ENCODE measurements around the gene ANKRD39. TPM values are rescaled to one million over a fixed set of nuclear protein-coding genes. Genes with fewer than 3 reads are reported as not detected.

Gene ANKRD39
- total RNA-seq, 1 donor = 5.1 TPM

DNA sequence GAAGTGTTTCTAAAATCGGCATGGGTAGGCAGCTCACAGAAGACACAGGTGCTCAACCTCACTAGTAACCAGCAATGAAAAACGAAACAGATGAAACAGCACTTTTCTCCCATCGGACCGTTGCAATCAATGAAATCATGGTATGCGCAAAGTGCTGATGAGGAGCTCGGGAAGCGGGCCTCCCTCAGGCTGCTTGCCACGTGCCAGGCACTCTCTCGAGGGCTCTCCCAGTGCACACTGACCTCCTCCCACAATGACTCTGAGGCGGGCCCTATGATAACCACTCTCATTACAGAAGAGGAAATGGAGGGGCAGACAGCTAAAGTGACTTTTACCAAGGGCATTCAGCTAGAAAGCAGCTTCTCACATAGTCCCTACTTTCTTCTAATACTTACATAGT lies 10.2 kb downstream of the ANKRD39 start:
- Histone ChIP-seq H3K36me3 (ENCODE audit: insufficient read depth, low read length) (peaks cover 18% of the 10 kb centered on the region), H3K4me1 (ENCODE audit: insufficient read depth, low read length) (no peaks in the 10 kb centered on the region), H3K79me2 (ENCODE audit: insufficient read depth, low read length) (no peaks in the 10 kb centered on the region)

DNA sequence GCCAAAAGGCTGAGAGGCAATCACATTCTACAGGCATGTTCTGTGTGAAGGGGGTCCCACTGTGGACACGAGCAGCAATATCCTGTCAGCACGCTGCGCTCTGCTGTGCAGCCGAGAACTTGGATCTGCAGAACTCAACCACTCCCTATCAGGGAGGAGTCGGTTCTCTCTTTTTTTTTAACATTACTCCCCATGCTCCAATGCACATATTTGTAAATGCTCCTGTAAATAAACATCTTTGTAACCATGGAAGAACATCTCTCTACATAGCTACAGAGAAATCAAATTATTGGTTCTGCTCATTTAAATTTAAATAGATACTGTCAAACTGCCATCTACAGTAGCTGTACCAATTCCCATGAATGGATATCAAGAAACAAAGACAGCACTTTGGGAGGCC lies 11.0 kb downstream of the ANKRD39 start:
- TF ChIP-seq, protein P1, sequence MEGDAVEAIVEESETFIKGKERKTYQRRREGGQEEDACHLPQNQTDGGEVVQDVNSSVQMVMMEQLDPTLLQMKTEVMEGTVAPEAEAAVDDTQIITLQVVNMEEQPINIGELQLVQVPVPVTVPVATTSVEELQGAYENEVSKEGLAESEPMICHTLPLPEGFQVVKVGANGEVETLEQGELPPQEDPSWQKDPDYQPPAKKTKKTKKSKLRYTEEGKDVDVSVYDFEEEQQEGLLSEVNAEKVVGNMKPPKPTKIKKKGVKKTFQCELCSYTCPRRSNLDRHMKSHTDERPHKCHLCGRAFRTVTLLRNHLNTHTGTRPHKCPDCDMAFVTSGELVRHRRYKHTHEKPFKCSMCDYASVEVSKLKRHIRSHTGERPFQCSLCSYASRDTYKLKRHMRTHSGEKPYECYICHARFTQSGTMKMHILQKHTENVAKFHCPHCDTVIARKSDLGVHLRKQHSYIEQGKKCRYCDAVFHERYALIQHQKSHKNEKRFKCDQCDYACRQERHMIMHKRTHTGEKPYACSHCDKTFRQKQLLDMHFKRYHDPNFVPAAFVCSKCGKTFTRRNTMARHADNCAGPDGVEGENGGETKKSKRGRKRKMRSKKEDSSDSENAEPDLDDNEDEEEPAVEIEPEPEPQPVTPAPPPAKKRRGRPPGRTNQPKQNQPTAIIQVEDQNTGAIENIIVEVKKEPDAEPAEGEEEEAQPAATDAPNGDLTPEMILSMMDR (IDR thresholded peaks at IDR 0.05; ENCODE audit: extremely low read depth, low read depth, low read length) = no peak
- H3K4me3 ChIP-seq (ENCODE audit: insufficient read depth, low read length) = no peak overlapping the region
- H3K36me3 ChIP-seq (ENCODE audit: insufficient read depth, low read length) = peaks cover 16% of the 10 kb centered on the region
- peak; percentile 27 for DNase-seq (ENCODE audit: insufficient read length, low spot score, missing footprints)
- H3K27ac ChIP-seq (ENCODE audit: low read depth, low read length) = no peak overlapping the region
- H3K4me2 ChIP-seq (ENCODE audit: insufficient read depth, low read length) = no peak overlapping the region
- H2AFZ ChIP-seq (ENCODE audit: low read length) = no peak overlapping the region
- H4K20me1 ChIP-seq (ENCODE audit: insufficient read depth, low read length) = no peaks in the 10 kb centered on the region
- H3K27me3 ChIP-seq (ENCODE audit: insufficient read depth, low read length) = no peaks in the 10 kb centered on the region
- H3K4me1 ChIP-seq (ENCODE audit: insufficient read depth, low read length) = no peaks in the 10 kb centered on the region
- no peaks in the 10 kb centered on the region for H3K9me3 ChIP-seq (ENCODE audit: low read depth, low read length)
- no peaks in the 10 kb centered on the region for H3K79me2 ChIP-seq (ENCODE audit: insufficient read depth, low read length)

More for the DNA sequence above, 10.2 kb downstream of the ANKRD39 start:
- DNase-seq (ENCODE audit: insufficient read length, low spot score, missing footprints) = peak; percentile 53
- TF ChIP-seq, protein P1 (IDR thresholded peaks at IDR 0.05; ENCODE audit: extremely low read depth, low read depth, low read length) = no peak
- H3K9me3 ChIP-seq (ENCODE audit: low read depth, low read length) = no peaks in the 10 kb centered on the region
- H3K27me3 ChIP-seq (ENCODE audit: insufficient read depth, low read length) = no peaks in the 10 kb centered on the region
- no peaks in the 10 kb centered on the region for H4K20me1 ChIP-seq (ENCODE audit: insufficient read depth, low read length)
- no peak overlapping the region for H3K4me3 ChIP-seq (ENCODE audit: insufficient read depth, low read length)
- no peak overlapping the region for H3K4me2 ChIP-seq (ENCODE audit: insufficient read depth, low read length)
- H2AFZ ChIP-seq (ENCODE audit: low read length) = no peak overlapping the region
- no peak overlapping the region for H3K27ac ChIP-seq (ENCODE audit: low read depth, low read length)

DNA sequence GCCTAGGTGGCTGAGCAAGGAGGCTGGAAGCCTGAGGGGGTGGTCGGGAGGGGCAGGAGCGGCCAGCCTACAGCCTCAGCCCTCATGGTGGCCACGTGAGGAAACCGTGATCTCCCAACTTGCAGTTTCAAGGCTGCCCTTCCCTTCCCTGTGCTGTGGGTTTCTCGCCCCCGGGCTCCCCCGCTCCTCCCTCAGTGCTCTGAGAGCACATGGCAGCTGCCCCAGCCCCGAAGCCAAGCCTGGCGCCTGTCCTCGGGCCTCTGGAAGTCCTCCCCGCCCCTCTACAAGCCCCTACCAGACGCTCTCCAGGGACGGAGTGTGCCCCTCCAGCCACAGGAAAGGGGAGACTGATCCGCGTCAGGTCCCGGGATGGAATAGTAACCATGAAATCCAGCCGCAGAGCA lies 13.4 kb downstream of the ANKRD39 start:
- H3K27ac ChIP-seq (ENCODE audit: low read depth, low read length) = no peak overlapping the region
- no peaks in the 10 kb centered on the region for H3K4me1 ChIP-seq (ENCODE audit: insufficient read depth, low read length)
- peak; percentile 42 for DNase-seq (ENCODE audit: insufficient read length, low spot score, missing footprints)
- H2AFZ ChIP-seq (ENCODE audit: low read length) = no peak overlapping the region
- H3K4me2 ChIP-seq (ENCODE audit: insufficient read depth, low read length) = no peak overlapping the region
- no peaks in the 10 kb centered on the region for H4K20me1 ChIP-seq (ENCODE audit: insufficient read depth, low read length)
- no peak overlapping the region for H3K4me3 ChIP-seq (ENCODE audit: insufficient read depth, low read length)
- H3K9me3 ChIP-seq (ENCODE audit: low read depth, low read length) = no peaks in the 10 kb centered on the region
- peaks cover 3% of the 10 kb centered on the region for H3K36me3 ChIP-seq (ENCODE audit: insufficient read depth, low read length)
- H3K79me2 ChIP-seq (ENCODE audit: insufficient read depth, low read length) = no peaks in the 10 kb centered on the region
- TF ChIP-seq, protein P1 (IDR thresholded peaks at IDR 0.05; ENCODE audit: extremely low read depth, low read depth, low read length) = no peak
- no peaks in the 10 kb centered on the region for H3K27me3 ChIP-seq (ENCODE audit: insufficient read depth, low read length)

DNA sequence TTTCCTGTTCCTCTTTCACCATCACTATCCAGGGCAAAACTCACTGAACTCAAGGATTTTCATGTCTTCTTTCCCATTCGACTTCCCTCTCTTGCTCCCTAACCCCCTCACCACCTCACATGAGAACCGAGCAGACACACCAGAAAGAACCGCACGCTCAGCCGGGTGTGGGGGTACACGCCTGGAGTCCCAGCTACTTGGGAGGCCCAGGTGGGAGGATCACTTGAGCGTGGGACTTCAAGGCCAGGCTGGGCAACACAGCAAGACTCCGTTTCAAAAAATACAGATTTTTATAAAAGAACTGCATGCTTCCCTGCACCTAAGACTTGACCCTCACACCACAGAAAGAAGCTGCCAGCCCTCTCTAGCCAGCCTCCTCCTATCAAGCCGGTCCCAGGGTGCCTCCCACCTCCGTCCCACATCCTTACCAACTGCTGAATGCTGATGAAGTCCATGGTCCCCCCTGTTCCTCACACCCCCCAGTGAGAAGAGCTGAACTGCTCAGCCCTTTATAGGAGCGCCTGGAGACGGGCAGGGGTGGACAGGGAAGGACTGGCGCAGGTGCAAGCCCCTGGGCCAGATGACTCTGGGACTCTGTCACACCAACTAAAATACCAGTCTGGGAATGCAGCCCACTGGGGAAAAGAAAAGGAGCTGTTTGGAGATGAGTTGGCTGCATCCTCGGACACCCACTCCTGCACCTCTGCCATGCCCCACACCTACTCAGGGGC lies 14.1 kb downstream of the ANKRD39 start, which contains the start of gene ANKRD23:
ANKRD23 (minus strand) TSS at position 484 of the 731 bp plus-strand sequence; CDS start at position 455, 29 bp downstream.
- TF ChIP-seq, protein P1 (IDR thresholded peaks at IDR 0.05; ENCODE audit: extremely low read depth, low read depth, low read length) = no peak
- peak; percentile 49 for DNase-seq (ENCODE audit: insufficient read length, low spot score, missing footprints)
- no peak within 1 kb of the TSS for H3K4me2 ChIP-seq (ENCODE audit: insufficient read depth, low read length)
- H4K20me1 ChIP-seq (ENCODE audit: insufficient read depth, low read length) = no peaks in the 10 kb centered on the region
- H3K79me2 ChIP-seq (ENCODE audit: insufficient read depth, low read length) = no peaks in the 10 kb centered on the region
- H3K27ac ChIP-seq (ENCODE audit: low read depth, low read length) = no peak within 1 kb of the TSS
- H2AFZ ChIP-seq (ENCODE audit: low read length) = no peak within 1 kb of the TSS
- no peaks in the 10 kb centered on the region for H3K4me1 ChIP-seq (ENCODE audit: insufficient read depth, low read length)
- H3K36me3 ChIP-seq (ENCODE audit: insufficient read depth, low read length) = peaks cover 3% of the 10 kb centered on the region
- no peaks in the 10 kb centered on the region for H3K27me3 ChIP-seq (ENCODE audit: insufficient read depth, low read length)
- H3K9me3 ChIP-seq (ENCODE audit: low read depth, low read length) = no peaks in the 10 kb centered on the region
- no peak within 1 kb of the TSS for H3K4me3 ChIP-seq (ENCODE audit: insufficient read depth, low read length)

Data from osteoblast (primary cell).